A549 (cell line): Measurements from ENCODE around the gene FRYL.

Source experiments
- BCL3 ChIP-seq: fragments of >200 bp; sonication (Bioruptor Twin); formaldehyde crosslinking; IDR thresholded peaks from 3 replicates; pipeline ENCODE4 v1.6.1; 2016
- CTCF ChIP-seq: fragments of >200 bp; sonication (Bioruptor Twin); formaldehyde crosslinking; IDR thresholded peaks from 3 replicates; pipeline ENCODE4 v1.5.1; 2016
- SREBF2 ChIP-seq: fragments of 450-650 bp; IDR thresholded peaks from 2 replicates; pipeline ENCODE4 v1.6.1; 2014; ENCODE audit warnings: mild to moderate bottlenecking, moderate library complexity

GRCh38 chr4:48698029-48698971 lies 81.8 kb downstream of the FRYL start:
- TF ChIP-seq CTCF (no peak), SREBF2 (no peak), BCL3 (no peak)
